OCI-LY7 (cell line): Measurements from ENCODE around the gene STX12.

Experiments used
- EZH2phosphoT487 ChIP-seq: fragments of 200-600 bp; sonication (generic); IDR thresholded peaks from 2 replicates; pipeline ENCODE4 v1.6.1; 2018; ENCODE audit warnings: low read depth, borderline replicate concordance, mild to moderate bottlenecking, mixed run types, antibody characterized with exemption, low read length, moderate library complexity, mixed read lengths
- TF ChIP-seq, protein P1 (sequence below): fragments of 200-600 bp; sonication (generic); conservative IDR thresholded peaks from 2 replicates; pipeline ENCODE4 v1.5.1; 2014; ENCODE audit warnings: mild to moderate bottlenecking, antibody characterized with exemption, low read length, moderate library complexity, mixed read lengths

DNA sequence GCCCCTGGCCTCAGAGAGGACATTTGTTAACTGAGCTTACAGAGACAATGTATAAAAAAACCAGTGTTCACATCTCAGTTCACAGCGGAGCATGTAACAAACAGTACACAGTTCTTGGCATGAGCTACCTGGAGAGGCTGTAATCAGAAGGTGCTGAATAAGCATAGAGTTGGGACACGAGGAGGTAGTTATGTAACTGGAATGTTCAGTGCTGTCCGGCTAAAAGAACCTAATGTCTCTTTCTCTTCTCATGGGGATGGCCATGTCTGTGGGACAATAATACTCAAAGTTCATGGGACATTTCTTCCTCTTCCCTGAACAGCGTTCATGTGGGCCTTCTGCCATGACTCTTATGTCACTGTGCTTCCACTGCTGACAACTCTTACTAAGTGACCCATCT lies 17.2 kb upstream of the STX12 start:
- TF ChIP-seq EZH2phosphoT487: no peak
- TF ChIP-seq, protein P1, sequence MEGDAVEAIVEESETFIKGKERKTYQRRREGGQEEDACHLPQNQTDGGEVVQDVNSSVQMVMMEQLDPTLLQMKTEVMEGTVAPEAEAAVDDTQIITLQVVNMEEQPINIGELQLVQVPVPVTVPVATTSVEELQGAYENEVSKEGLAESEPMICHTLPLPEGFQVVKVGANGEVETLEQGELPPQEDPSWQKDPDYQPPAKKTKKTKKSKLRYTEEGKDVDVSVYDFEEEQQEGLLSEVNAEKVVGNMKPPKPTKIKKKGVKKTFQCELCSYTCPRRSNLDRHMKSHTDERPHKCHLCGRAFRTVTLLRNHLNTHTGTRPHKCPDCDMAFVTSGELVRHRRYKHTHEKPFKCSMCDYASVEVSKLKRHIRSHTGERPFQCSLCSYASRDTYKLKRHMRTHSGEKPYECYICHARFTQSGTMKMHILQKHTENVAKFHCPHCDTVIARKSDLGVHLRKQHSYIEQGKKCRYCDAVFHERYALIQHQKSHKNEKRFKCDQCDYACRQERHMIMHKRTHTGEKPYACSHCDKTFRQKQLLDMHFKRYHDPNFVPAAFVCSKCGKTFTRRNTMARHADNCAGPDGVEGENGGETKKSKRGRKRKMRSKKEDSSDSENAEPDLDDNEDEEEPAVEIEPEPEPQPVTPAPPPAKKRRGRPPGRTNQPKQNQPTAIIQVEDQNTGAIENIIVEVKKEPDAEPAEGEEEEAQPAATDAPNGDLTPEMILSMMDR: no peak
